AG08395 (cell line): Measurements from ENCODE around the gene CBR3.
"Not testable (repeated sequence)": the region's sequence is repeated elsewhere in the genome, so short reads cannot be mapped to it uniquely, and the experiment has no call there.

ENCODE experiments used
- DNase-seq: peaks from one replicate; pipeline ENCODE4 v3.0.0; 2012; ENCODE audit warnings: mixed read lengths, low spot score

Gene CBR3

DNA sequence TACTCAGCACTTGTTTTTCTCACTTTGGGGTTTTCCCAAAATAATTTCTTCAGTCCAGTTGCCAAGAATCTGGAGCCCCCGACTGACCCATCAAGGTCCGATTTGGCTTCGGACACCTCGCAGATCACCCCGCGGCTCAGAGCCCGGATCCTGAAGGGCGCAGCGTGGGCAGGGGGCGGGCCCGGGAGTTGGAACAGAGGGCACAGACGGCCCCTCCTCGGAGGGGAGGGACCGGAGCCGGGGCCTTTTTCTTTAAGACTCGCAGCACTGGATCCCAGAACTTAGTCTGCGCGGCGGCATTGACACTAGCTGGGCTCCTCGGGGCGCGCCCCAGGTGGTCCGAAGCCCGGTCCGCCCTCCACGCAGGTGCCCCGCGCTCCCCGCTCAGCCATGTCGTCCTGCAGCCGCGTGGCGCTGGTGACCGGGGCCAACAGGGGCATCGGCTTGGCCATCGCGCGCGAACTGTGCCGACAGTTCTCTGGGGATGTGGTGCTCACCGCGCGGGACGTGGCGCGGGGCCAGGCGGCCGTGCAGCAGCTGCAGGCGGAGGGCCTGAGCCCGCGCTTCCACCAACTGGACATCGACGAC, at the start of gene CBR3:
CBR3 (plus strand) TSS at position 277 of the 588 bp plus-strand sequence; CDS start at position 391, 114 bp downstream.
- peak; percentile 71 for DNase-seq

DNA sequence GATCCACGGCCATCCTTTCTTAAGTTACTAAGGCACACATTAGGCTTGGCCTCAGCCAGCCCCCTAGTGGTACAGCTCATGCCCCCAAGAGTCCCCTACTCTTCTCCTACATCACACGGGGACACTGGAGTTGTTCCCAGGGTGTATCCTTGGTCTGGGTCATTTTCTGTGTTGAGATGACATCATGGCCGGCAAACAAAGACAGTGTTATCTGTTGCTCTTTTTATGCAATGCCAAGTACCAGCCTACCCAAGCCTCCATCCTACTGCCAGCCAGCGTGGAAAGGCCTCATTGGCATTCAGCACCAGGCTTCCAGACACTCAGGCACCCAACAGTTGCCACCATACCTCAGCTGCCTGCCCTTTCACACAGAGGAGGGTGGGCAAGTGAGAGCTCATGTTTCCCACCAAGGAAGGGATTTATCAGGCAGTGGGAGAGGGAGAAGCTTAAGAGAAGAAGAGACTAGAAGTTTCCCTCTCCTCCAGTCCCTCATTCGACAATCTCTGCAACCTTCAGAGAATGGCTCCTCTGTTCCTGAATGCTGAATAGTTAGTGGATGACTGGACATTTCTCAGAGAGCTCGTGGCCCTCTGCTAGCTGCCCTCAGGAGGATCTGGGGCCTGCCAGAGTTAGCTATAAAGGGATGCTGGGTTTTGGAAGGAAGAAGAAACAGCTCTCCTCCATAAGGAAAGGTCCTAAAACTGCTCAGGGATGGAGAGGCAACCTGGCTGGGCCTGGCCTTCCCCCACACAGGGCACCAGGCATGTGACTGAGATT, 47.3 kb upstream of the CBR3 start:
- no peak for DNase-seq

- no peak for DNase-seq
These were observed 44.9 kb upstream of the CBR3 start for GRCh38 chr21:36089946-36090345.

- no peak for DNase-seq
These were observed 42.2 kb upstream of the CBR3 start for GRCh38 chr21:36092681-36093080.

- DNase-seq = no peak
These were observed 41.4 kb upstream of the CBR3 start for GRCh38 chr21:36093512-36093911.

- no peak for DNase-seq
These were observed 38.2 kb upstream of the CBR3 start for GRCh38 chr21:36096398-36097290.

DNA sequence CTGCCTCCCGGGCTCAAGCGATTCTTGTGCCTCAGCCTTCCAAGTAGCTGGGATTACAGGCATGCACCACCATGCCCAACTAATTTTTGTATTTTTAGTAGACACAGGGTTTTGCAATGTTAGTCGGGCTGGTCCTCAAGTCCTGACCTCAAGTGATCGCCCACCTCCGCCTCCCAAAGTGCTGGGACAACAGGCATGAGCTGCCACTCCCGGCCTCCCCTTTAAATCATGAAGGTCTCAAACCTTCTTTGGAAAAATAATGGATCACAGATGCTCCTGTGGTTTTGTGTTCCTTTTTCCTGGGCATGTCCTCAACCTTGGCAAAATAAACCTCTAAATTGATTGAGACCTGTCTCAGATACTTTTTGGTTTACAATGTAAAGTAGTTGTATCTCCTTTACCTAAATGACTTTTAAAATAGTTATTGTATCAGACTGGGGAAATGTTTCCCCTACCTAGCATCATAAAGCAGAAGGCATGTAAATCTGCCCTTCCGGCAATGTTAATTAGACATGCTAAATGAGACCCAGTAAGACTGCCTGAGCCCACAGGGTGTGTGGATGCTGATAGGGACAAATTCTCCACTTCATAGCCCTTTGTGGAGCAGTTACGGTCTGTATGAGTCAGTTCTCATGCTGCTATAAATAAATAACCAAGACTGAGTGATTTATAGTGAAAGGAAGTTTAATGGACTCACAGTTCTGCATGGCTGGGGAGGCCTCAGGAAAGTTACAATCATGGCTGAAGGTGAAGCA, 37.3 kb upstream of the CBR3 start:
- DNase-seq = no peak

- DNase-seq = no peak
These were observed 36.7 kb upstream of the CBR3 start for GRCh38 chr21:36098182-36098532.

- no peak for DNase-seq
These were observed 35.9 kb upstream of the CBR3 start for GRCh38 chr21:36099000-36099399.

GRCh38 chr21:36099695-36100211, 35.1 kb upstream of the CBR3 start:
- DNase-seq = not testable (repeated sequence)

GRCh38 chr21:36100971-36101641, 33.8 kb upstream of the CBR3 start:
- no peak for DNase-seq

GRCh38 chr21:36103434-36103833, 31.4 kb upstream of the CBR3 start:
- DNase-seq = no peak

- DNase-seq = no peak
These were observed 30.3 kb upstream of the CBR3 start for GRCh38 chr21:36104317-36105300.

DNA sequence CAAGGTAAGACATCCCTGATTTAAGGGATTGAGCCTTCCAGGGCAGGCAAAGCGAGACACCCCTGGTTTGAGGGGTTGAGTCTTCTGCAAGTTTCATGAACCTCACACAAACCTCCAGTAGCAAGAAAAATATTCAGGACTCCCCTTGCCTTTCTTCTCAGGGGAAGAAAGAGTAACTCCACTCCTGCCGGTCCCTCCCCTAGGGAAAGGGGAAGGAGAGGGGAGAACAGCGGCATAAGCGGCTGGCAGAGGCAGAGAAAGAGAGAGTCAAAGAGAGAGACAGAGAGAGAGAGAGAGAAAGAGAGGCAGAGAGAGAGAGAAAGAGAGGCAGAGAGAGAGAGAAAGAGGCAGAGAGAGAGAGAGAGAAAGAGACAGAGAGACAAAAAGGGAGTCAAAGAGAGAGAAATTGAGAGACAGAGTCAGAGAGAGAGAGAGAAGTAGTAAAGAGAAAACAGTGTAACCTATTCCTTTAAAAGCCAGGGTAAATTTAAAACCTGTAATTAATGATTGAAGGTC, 29.5 kb upstream of the CBR3 start:
- DNase-seq = no peak

DNA sequence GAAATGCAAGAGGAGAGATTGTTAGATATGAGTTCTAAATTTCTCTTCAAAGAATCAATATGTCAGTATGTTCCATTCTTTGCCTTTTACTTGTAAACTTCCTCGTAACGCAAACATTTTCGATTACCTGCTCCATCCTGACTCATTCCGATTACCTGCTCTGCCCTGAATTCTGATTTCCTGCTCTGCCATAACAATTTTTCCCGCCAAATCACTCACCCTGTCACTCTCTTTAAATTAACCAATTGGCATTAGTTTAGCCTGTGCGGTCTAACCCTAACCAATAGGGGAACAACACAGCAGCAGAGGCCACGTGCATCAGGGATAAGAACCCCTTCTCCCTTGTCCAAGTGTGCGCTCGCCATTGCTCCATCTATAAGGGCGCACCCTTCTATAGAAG, 25.0 kb upstream of the CBR3 start:
- DNase-seq = no peak

DNA sequence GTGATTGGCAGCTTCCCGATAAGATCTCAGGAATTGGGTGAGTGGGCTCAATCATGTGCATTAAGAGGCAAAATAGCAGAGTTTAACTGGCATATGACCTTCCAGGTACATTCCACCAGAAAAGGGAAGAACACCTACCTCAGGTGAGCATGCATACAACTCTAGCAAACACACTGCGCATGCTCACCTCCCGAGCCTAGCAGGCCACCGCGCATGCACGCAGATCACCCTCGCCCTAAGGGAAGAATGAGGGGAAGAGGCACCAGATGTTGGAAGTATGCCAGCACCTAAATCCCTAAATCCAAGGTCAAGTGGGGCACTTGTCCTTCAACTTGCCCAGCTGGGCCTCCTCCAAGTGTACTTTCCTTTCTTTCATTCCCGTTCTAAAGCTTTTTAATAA, 23.6 kb upstream of the CBR3 start:
- DNase-seq = no peak

- no peak for DNase-seq
These were observed 21.0 kb upstream of the CBR3 start for GRCh38 chr21:36113647-36114428.

- DNase-seq = no peak
These were observed 19.6 kb upstream of the CBR3 start for GRCh38 chr21:36115138-36115730.
